Natural killer cell (primary cell): ENCODE data around the gene ETV6. TPM values are rescaled to one million over a fixed set of nuclear protein-coding genes. Genes with fewer than 3 reads are reported as not detected.

ENCODE experiments used
- ATAC-seq, 3 donors: fragments of 150-1000 bp in 2 of 3; fragments of 200-7000 bp in 1 of 3; cut with Tn5 transposase; 1 replicate in 1 of 3; 2 replicates in 2 of 3; pipeline ENCODE4 v1.10.0; 2021; ENCODE audit warnings: mild to moderate bottlenecking in 2 of 3, moderate library complexity in 2 of 3
- DNase-seq, 2 donors: peaks; one replicate each; pipeline versions ENCODE4 v3.0.0 to v3.0.0-alpha.2; 2013 to 2021; ENCODE audit warnings: mixed read lengths in 1 of 2
- H3K27ac ChIP-seq: one replicate; pipeline ENCODE4 v1.5.1; 2013; ENCODE audit warnings: mild to moderate bottlenecking, low read length
- H3K27me3 ChIP-seq: one replicate; pipeline ENCODE4 v1.6.1; 2013; ENCODE audit warnings: low read length; ENCODE audit not compliant: control insufficient read depth, insufficient read depth
- H3K36me3 ChIP-seq: one replicate; pipeline ENCODE4 v1.6.1; 2013; ENCODE audit warnings: low read length; ENCODE audit not compliant: control insufficient read depth, insufficient read depth
- H3K4me1 ChIP-seq: one replicate; pipeline ENCODE4 v1.6.1; 2013; ENCODE audit warnings: low read length; ENCODE audit not compliant: control insufficient read depth, insufficient read depth
- H3K4me3 ChIP-seq: one replicate; pipeline ENCODE4 v1.5.1; 2013; ENCODE audit warnings: low read length
- H3K9me3 ChIP-seq: one replicate; pipeline ENCODE4 v1.6.1; 2013; ENCODE audit warnings: low read length; ENCODE audit not compliant: control insufficient read depth, insufficient read depth
- H3K27ac Mint-ChIP-seq, 2 donors: one replicate each; pipeline ENCODE4 v1.8.0; 2022; ENCODE audit warnings: mild to moderate bottlenecking in 2 of 2, mixed read lengths in 2 of 2, moderate library complexity in 1 of 2
- H3K27me3 Mint-ChIP-seq, 2 donors: one replicate each; pipeline ENCODE4 v1.8.0; 2022; ENCODE audit warnings: low read depth in 2 of 2, mixed read lengths in 2 of 2
- H3K36me3 Mint-ChIP-seq: one replicate; pipeline ENCODE4 v1.8.0; 2022; ENCODE audit warnings: mixed read lengths
- H3K4me1 Mint-ChIP-seq, 2 donors: one replicate each; pipeline ENCODE4 v1.8.0; 2022; ENCODE audit warnings: mixed read lengths in 2 of 2
- H3K4me3 Mint-ChIP-seq: one replicate; pipeline ENCODE4 v1.8.0; 2022; ENCODE audit warnings: mild to moderate bottlenecking, moderate library complexity, mixed read lengths
- H3K9me3 Mint-ChIP-seq, 2 donors: one replicate each; pipeline ENCODE4 v1.8.0; 2022; ENCODE audit warnings: mixed read lengths in 2 of 2
- CTCF ChIP-seq: fragments of 200-600 bp; IDR thresholded peaks from one replicate; pipeline ENCODE4 v1.8.0; 2022; ENCODE audit warnings: antibody characterized with exemption
- WGBS: methylation state at CpG from one replicate; pipeline ENCODE4 v1.1.7; 2013; ENCODE audit warnings: missing lambda C conversion rate; ENCODE audit not compliant: insufficient coverage; 5-methylcytosine and 5-hydroxymethylcytosine counted together
- intact Hi-C: fragments of 100-400 bp; cut with micrococcal nuclease; formaldehyde crosslinking; loops from one replicate; pipeline ENCODE4 v1.14.2; 2022
- total RNA-seq, 4 donors: library from RNA; stranded (reverse); fragments of 120-200 nt in 1 of 4; gene quantifications; one replicate each; pipeline versions ENCODE4 v1.2.3 to v1.2.4, GENCODE V29; 2013 to 2022

The ETV6 gene
- total RNA-seq, 3 donors from 2014 or later (not counting 1 experiment from before 2014, with no cell fraction given), result 38.9 to 49.5 (median 40.6) TPM

GRCh38 chr12:11638315-11638916 lies 11.1 kb upstream of the ETV6 start:
- no peak for ATAC-seq
- Mint-ChIP-seq H3K27ac (no peak overlapping the region), H3K4me3 (no peak overlapping the region), H3K27me3 (peaks cover 3 to 16% of the 10 kb centered on the region in 2 donors), H3K4me1 (no peaks in the 10 kb centered on the region), H3K36me3 (no peaks in the 10 kb centered on the region), H3K9me3 (no peaks in the 10 kb centered on the region)
- Histone ChIP-seq H3K4me3 (no peak overlapping the region), H3K27me3 (no peaks in the 10 kb centered on the region), H3K27ac (no peak overlapping the region), H3K4me1 (no peaks in the 10 kb centered on the region), H3K9me3 (peaks cover 3% of the 10 kb centered on the region), H3K36me3 (no peaks in the 10 kb centered on the region)
- 94% methylated on average over 3 of the region's 3 CpGs for WGBS
- intact Hi-C loops, result no loop called here
- TF ChIP-seq CTCF, result no peak
- no peak for DNase-seq

- Mint-ChIP-seq H3K27ac (no peak overlapping the region), H3K36me3 (no peaks in the 10 kb centered on the region), H3K27me3 (peaks cover under 1 to 10% of the 10 kb centered on the region in 2 donors), H3K9me3 (no peaks in the 10 kb centered on the region), H3K4me1 (no peaks in the 10 kb centered on the region), H3K4me3 (no peak overlapping the region)
- Histone ChIP-seq H3K36me3 (no peaks in the 10 kb centered on the region), H3K4me3 (no peak overlapping the region), H3K27me3 (no peaks in the 10 kb centered on the region), H3K4me1 (no peaks in the 10 kb centered on the region), H3K27ac (no peak overlapping the region), H3K9me3 (peaks cover 3% of the 10 kb centered on the region)
- 75% methylated on average over 4 of the region's 5 CpGs for WGBS
- DNase-seq, result no peak
- TF ChIP-seq CTCF, result no peak
- no peak for ATAC-seq
- intact Hi-C loops, result no loop called here
Observed at GRCh38 chr12:11639454-11639853, 10.0 kb upstream of the ETV6 start.

GRCh38 chr12:11641522-11641921 lies 8.0 kb upstream of the ETV6 start:
- no peak overlapping the region for H3K27ac Mint-ChIP-seq
- intact Hi-C loops, result no loop called here
- no peak for TF ChIP-seq CTCF

GRCh38 chr12:11642785-11643184 lies 6.7 kb upstream of the ETV6 start:
- Histone ChIP-seq H3K4me3 (no peak overlapping the region), H3K4me1 (no peaks in the 10 kb centered on the region), H3K36me3 (no peaks in the 10 kb centered on the region), H3K9me3 (no peaks in the 10 kb centered on the region), H3K27ac (no peak overlapping the region), H3K27me3 (no peaks in the 10 kb centered on the region)
- Mint-ChIP-seq H3K27ac (no peak overlapping the region), H3K36me3 (no peaks in the 10 kb centered on the region), H3K27me3 (no peaks in the 10 kb centered on the region), H3K4me3 (no peak overlapping the region), H3K9me3 (no peaks in the 10 kb centered on the region), H3K4me1 (no peaks in the 10 kb centered on the region)
- intact Hi-C loops, result no loop called here
- no peak for DNase-seq
- no peak for ATAC-seq
- 89% methylated on average over 1 of the region's 1 CpG for WGBS
- no peak for TF ChIP-seq CTCF

More at GRCh38 chr12:11641522-11641921, 8.0 kb upstream of the ETV6 start:
- H3K9me3 ChIP-seq, result no peaks in the 10 kb centered on the region
- H3K27ac ChIP-seq, result no peak overlapping the region
- Mint-ChIP-seq H3K9me3 (no peaks in the 10 kb centered on the region), H3K27me3 (no peaks in the 10 kb centered on the region), H3K4me3 (no peak overlapping the region), H3K4me1 (no peaks in the 10 kb centered on the region), H3K36me3 (no peaks in the 10 kb centered on the region)
- 91% methylated on average over 2 of the region's 2 CpGs for WGBS
- DNase-seq (no peak), ATAC-seq (no peak)
- H3K4me3 ChIP-seq, result no peak overlapping the region
- H3K4me1 ChIP-seq, result no peaks in the 10 kb centered on the region
- no peaks in the 10 kb centered on the region for H3K27me3 ChIP-seq
- no peaks in the 10 kb centered on the region for H3K36me3 ChIP-seq
